Measurements from ENCODE around the gene DSE.

Gene DSE

DNA sequence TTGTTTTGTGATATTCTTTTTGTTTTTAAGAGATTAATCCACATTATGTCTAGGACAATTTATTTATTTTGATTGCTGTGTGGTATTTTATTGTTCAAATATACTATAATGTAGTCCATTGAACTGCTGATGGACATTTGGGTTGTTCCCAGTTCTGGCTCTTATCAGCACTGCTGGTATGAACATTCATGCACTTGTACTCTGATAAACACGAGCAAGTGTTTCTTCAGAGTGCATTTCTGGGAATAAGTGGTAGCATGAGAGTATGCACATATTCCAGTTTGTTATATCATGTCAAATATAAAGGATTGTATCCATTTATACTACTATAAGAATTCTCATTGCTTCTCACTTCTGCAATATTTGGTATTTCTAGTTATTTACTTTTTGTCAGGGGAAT lies 97.5 kb downstream of the DSE start:
- H3K27ac ChIP-seq (ENCODE audit: low read length, poor library complexity, severe bottlenecking): no peak overlapping the region
- no peak for DNase-seq
- no peak overlapping the region for H3K4me2 ChIP-seq (ENCODE audit: low read length, poor library complexity, severe bottlenecking)
- no peak overlapping the region for H3K14ac ChIP-seq (ENCODE audit: low read length in 2 of 2)
- no peaks in the 10 kb centered on the region for H3K27me3 ChIP-seq (ENCODE audit: control insufficient read depth in 1 of 2, insufficient read depth in 1 of 2, low read length in 2 of 2)
- no peak overlapping the region for H2BK15ac ChIP-seq (ENCODE audit: low read depth, poor library complexity, severe bottlenecking)
- no peak overlapping the region for H3K4ac ChIP-seq (ENCODE audit: low read depth in 1 of 2, low read length in 2 of 2)
- H3K9ac ChIP-seq (ENCODE audit: low read length): no peak overlapping the region
- H2AK5ac ChIP-seq (ENCODE audit: low read length, severe bottlenecking): no peak overlapping the region
- WGBS: no CpG with 5 or more reads among the region's 1 CpG
- H3K79me1 ChIP-seq (replicated peaks; ENCODE audit: low read length, poor library complexity, severe bottlenecking): no peaks in the 10 kb centered on the region
- no peak overlapping the region for H2BK12ac ChIP-seq (ENCODE audit: low read length in 2 of 2)
- H3K36me3 ChIP-seq (ENCODE audit: control insufficient read depth in 1 of 2, insufficient read depth in 2 of 2, low read depth in 1 of 2, low read length in 2 of 2): no peaks in the 10 kb centered on the region
- no peaks in the 10 kb centered on the region for H3K4me1 ChIP-seq (ENCODE audit: control insufficient read depth, insufficient read depth, low read depth, low read length)
- H4K8ac ChIP-seq (ENCODE audit: low read length): no peak overlapping the region
- no peak overlapping the region for H3K18ac ChIP-seq (ENCODE audit: low read depth in 1 of 2, low read length in 2 of 2)
- no peak overlapping the region for H2BK5ac ChIP-seq (ENCODE audit: low read depth, low read length, poor library complexity, severe bottlenecking)
- H3K23ac ChIP-seq (ENCODE audit: low read length in 2 of 2): no peak overlapping the region
- no peak overlapping the region for H2BK120ac ChIP-seq (ENCODE audit: low read depth, low read length)
- no peak overlapping the region for H3K4me3 ChIP-seq (ENCODE audit: insufficient read depth in 1 of 2, low read depth in 1 of 2, low read length in 2 of 2)
- H4K91ac ChIP-seq (ENCODE audit: low read length): no peak overlapping the region
- H3K9me3 ChIP-seq (ENCODE audit: control insufficient read depth, low read length): no peaks in the 10 kb centered on the region
- no peak overlapping the region for H2AFZ ChIP-seq (ENCODE audit: low read depth, low read length)

GRCh38 chr6:116471531-116471930 lies 100.8 kb downstream of the DSE start:
- no peak for DNase-seq
- Histone ChIP-seq H2BK120ac (ENCODE audit: low read depth, low read length) (no peak overlapping the region), H3K23ac (ENCODE audit: low read length in 2 of 2) (no peak overlapping the region), H3K4me2 (ENCODE audit: low read length, poor library complexity, severe bottlenecking) (no peak overlapping the region), H3K36me3 (ENCODE audit: control insufficient read depth in 1 of 2, insufficient read depth in 2 of 2, low read depth in 1 of 2, low read length in 2 of 2) (no peaks in the 10 kb centered on the region), H3K14ac (ENCODE audit: low read length in 2 of 2) (no peak overlapping the region), H3K27ac (ENCODE audit: low read length, poor library complexity, severe bottlenecking) (no peak overlapping the region), H2BK12ac (ENCODE audit: low read length in 2 of 2) (no peak overlapping the region), H3K9ac (ENCODE audit: low read length) (no peak overlapping the region), H3K18ac (ENCODE audit: low read depth in 1 of 2, low read length in 2 of 2) (no peak overlapping the region), H3K4me1 (ENCODE audit: control insufficient read depth, insufficient read depth, low read depth, low read length) (no peaks in the 10 kb centered on the region), H3K9me3 (ENCODE audit: control insufficient read depth, low read length) (no peaks in the 10 kb centered on the region), H3K27me3 (ENCODE audit: control insufficient read depth in 1 of 2, insufficient read depth in 1 of 2, low read length in 2 of 2) (no peaks in the 10 kb centered on the region), H2AFZ (ENCODE audit: low read depth, low read length) (no peak overlapping the region), H2BK5ac (ENCODE audit: low read depth, low read length, poor library complexity, severe bottlenecking) (no peak overlapping the region), H2BK15ac (ENCODE audit: low read depth, poor library complexity, severe bottlenecking) (no peak overlapping the region), H2AK5ac (ENCODE audit: low read length, severe bottlenecking) (no peak overlapping the region), H4K91ac (ENCODE audit: low read length) (no peak overlapping the region), H3K79me1 (replicated peaks; ENCODE audit: low read length, poor library complexity, severe bottlenecking) (no peaks in the 10 kb centered on the region), H3K4me3 (ENCODE audit: insufficient read depth in 1 of 2, low read depth in 1 of 2, low read length in 2 of 2) (no peak overlapping the region), H3K4ac (ENCODE audit: low read depth in 1 of 2, low read length in 2 of 2) (no peak overlapping the region), H4K8ac (ENCODE audit: low read length) (no peak overlapping the region)
- 86% methylated on average over 1 of the region's 1 CpG for WGBS

GRCh38 chr6:116472706-116473105 lies 102.0 kb downstream of the DSE start:
- H3K27ac ChIP-seq (ENCODE audit: low read length, poor library complexity, severe bottlenecking): no peak overlapping the region
- no peak overlapping the region for H2AFZ ChIP-seq (ENCODE audit: low read depth, low read length)
- no peaks in the 10 kb centered on the region for H3K36me3 ChIP-seq (ENCODE audit: control insufficient read depth in 1 of 2, insufficient read depth in 2 of 2, low read depth in 1 of 2, low read length in 2 of 2)
- no peak overlapping the region for H2BK12ac ChIP-seq (ENCODE audit: low read length in 2 of 2)
- H3K14ac ChIP-seq (ENCODE audit: low read length in 2 of 2): no peak overlapping the region
- no peak overlapping the region for H3K4ac ChIP-seq (ENCODE audit: low read depth in 1 of 2, low read length in 2 of 2)
- H2BK120ac ChIP-seq (ENCODE audit: low read depth, low read length): no peak overlapping the region
- H2BK15ac ChIP-seq (ENCODE audit: low read depth, poor library complexity, severe bottlenecking): no peak overlapping the region
- no peak for DNase-seq
- H3K79me1 ChIP-seq (replicated peaks; ENCODE audit: low read length, poor library complexity, severe bottlenecking): no peaks in the 10 kb centered on the region
- 92% methylated on average over 3 of the region's 3 CpGs for WGBS
- H3K23ac ChIP-seq (ENCODE audit: low read length in 2 of 2): no peak overlapping the region
- no peak overlapping the region for H2AK5ac ChIP-seq (ENCODE audit: low read length, severe bottlenecking)
- H4K91ac ChIP-seq (ENCODE audit: low read length): no peak overlapping the region
- no peak overlapping the region for H3K9ac ChIP-seq (ENCODE audit: low read length)
- no peaks in the 10 kb centered on the region for H3K9me3 ChIP-seq (ENCODE audit: control insufficient read depth, low read length)
- no peaks in the 10 kb centered on the region for H3K4me1 ChIP-seq (ENCODE audit: control insufficient read depth, insufficient read depth, low read depth, low read length)
- no peak overlapping the region for H3K4me2 ChIP-seq (ENCODE audit: low read length, poor library complexity, severe bottlenecking)
- no peak overlapping the region for H3K4me3 ChIP-seq (ENCODE audit: insufficient read depth in 1 of 2, low read depth in 1 of 2, low read length in 2 of 2)
- no peak overlapping the region for H4K8ac ChIP-seq (ENCODE audit: low read length)
- H3K27me3 ChIP-seq (ENCODE audit: control insufficient read depth in 1 of 2, insufficient read depth in 1 of 2, low read length in 2 of 2): no peaks in the 10 kb centered on the region
- no peak overlapping the region for H3K18ac ChIP-seq (ENCODE audit: low read depth in 1 of 2, low read length in 2 of 2)
- H2BK5ac ChIP-seq (ENCODE audit: low read depth, low read length, poor library complexity, severe bottlenecking): no peak overlapping the region

DNA sequence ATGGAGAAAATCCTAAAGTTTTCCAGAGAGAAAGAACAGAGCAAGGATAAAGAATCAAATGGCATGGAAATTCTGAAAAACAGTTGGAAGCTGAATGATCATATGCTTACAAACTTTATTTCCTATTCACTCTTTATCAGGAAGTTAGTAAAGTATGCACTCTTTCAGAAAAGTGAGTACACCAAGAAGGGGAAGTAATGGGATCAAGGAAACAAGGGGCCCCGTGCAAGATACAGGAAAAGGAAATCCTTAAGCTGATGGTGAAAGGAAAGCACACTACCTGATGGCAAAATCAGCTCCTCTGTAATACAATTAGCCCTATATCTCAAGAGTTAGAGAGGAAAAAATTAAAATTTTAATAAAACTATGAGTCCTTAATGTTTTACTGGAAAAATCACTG lies 104.4 kb downstream of the DSE start:
- Histone ChIP-seq H2BK12ac (ENCODE audit: low read length in 2 of 2) (no peak overlapping the region), H3K14ac (ENCODE audit: low read length in 2 of 2) (no peak overlapping the region), H2AK5ac (ENCODE audit: low read length, severe bottlenecking) (no peak overlapping the region), H3K27me3 (ENCODE audit: control insufficient read depth in 1 of 2, insufficient read depth in 1 of 2, low read length in 2 of 2) (no peaks in the 10 kb centered on the region), H3K9me3 (ENCODE audit: control insufficient read depth, low read length) (no peaks in the 10 kb centered on the region), H2BK15ac (ENCODE audit: low read depth, poor library complexity, severe bottlenecking) (no peak overlapping the region), H2BK5ac (ENCODE audit: low read depth, low read length, poor library complexity, severe bottlenecking) (no peak overlapping the region), H3K9ac (ENCODE audit: low read length) (no peak overlapping the region), H3K4ac (ENCODE audit: low read depth in 1 of 2, low read length in 2 of 2) (no peak overlapping the region), H3K27ac (ENCODE audit: low read length, poor library complexity, severe bottlenecking) (no peak overlapping the region), H3K4me3 (ENCODE audit: insufficient read depth in 1 of 2, low read depth in 1 of 2, low read length in 2 of 2) (no peak overlapping the region), H3K4me2 (ENCODE audit: low read length, poor library complexity, severe bottlenecking) (no peak overlapping the region), H3K79me1 (replicated peaks; ENCODE audit: low read length, poor library complexity, severe bottlenecking) (no peaks in the 10 kb centered on the region), H3K4me1 (ENCODE audit: control insufficient read depth, insufficient read depth, low read depth, low read length) (no peaks in the 10 kb centered on the region), H4K8ac (ENCODE audit: low read length) (no peak overlapping the region), H3K18ac (ENCODE audit: low read depth in 1 of 2, low read length in 2 of 2) (no peak overlapping the region), H4K91ac (ENCODE audit: low read length) (no peak overlapping the region), H3K36me3 (ENCODE audit: control insufficient read depth in 1 of 2, insufficient read depth in 2 of 2, low read depth in 1 of 2, low read length in 2 of 2) (no peaks in the 10 kb centered on the region), H2BK120ac (ENCODE audit: low read depth, low read length) (no peak overlapping the region), H3K23ac (ENCODE audit: low read length in 2 of 2) (no peak overlapping the region), H2AFZ (ENCODE audit: low read depth, low read length) (no peak overlapping the region)
- no peak for DNase-seq
- WGBS: 100% methylated on average over 1 of the region's 1 CpG

Data from mesenchymal stem cell (in vitro differentiated cells and primary cell).